Body of pancreas (tissue), 4 donors: ENCODE data around the gene NMRAL1. TPM values are rescaled to one million over a fixed set of nuclear protein-coding genes. Genes with fewer than 3 reads are reported as not detected.

Source experiments
- ATAC-seq: fragments of 150-250 bp; one replicate; pipeline ENCODE4 v1.9.1; 2016
- DNase-seq, 4 donors: peaks; one replicate each; pipeline ENCODE4 v3.0.0-alpha.2; 2019
- H3K27ac ChIP-seq, 4 donors: fragments of 200-600 bp; sonication (generic); 1 replicate in 3 of 4; 2 replicates in 1 of 4; pipeline versions ENCODE4 v1.5.1 to v1.6.1; 2016 to 2019; ENCODE audit warnings: mild to moderate bottlenecking in 1 of 4, mixed read lengths in 1 of 4, moderate library complexity in 1 of 4
- H3K27me3 ChIP-seq, 2 donors: fragments of 200-600 bp; sonication (generic); one replicate each; pipeline ENCODE4 v1.6.0; 2016; ENCODE audit warnings: mild to moderate bottlenecking in 1 of 2
- H3K36me3 ChIP-seq, 2 donors: fragments of 200-600 bp; sonication (generic); replicated peaks in 1 of 2; 2 replicates each; pipeline ENCODE4 v1.5.1; 2016; ENCODE audit warnings: low read depth in 2 of 2; ENCODE audit not compliant: insufficient read depth in 1 of 2
- H3K4me1 ChIP-seq: fragments of 200-600 bp; sonication (generic); one replicate; pipeline ENCODE4 v1.6.0; 2016
- H3K4me3 ChIP-seq, 2 donors: fragments of 200-600 bp; sonication (generic); 1 replicate in 1 of 2; 2 replicates in 1 of 2; pipeline ENCODE4 v1.5.1; 2016 to 2019
- H3K9me3 ChIP-seq, 3 donors: fragments of 200-600 bp; sonication (generic); 1 replicate in 2 of 3; 2 replicates in 1 of 3; pipeline ENCODE4 v1.5.1; 2016
- POLR2A ChIP-seq, 3 donors: fragments of 450-650 bp; IDR thresholded peaks; one replicate each; pipeline ENCODE4 v1.6.1; 2016; ENCODE audit warnings: antibody characterized with exemption in 3 of 3, mild to moderate bottlenecking in 2 of 3
- WGBS, 2 donors: methylation state at CpG; one replicate each; pipeline ENCODE4 v1.1.5; 2017; 5-methylcytosine and 5-hydroxymethylcytosine counted together
- intact Hi-C: fragments of 100-400 bp; cut with DNase I; formaldehyde crosslinking; loops from one replicate; pipeline ENCODE4 v1.15.1; 2023
- total RNA-seq, 2 donors: library from RNA; depleted of rRNA; stranded (reverse); fragments of >200 nt; gene quantifications; one replicate each; pipeline ENCODE4 v1.1.0, GENCODE V29; 2016
- TF ChIP-seq, protein P1 (sequence below), 7 experiments: fragments of 450-650 bp in 4 of 7; fragments of 200-600 bp in 3 of 7; sonication (generic) in 3 of 7; IDR thresholded peaks; one replicate each; pipeline ENCODE4 v1.5.1; 2016 to 2019; ENCODE audit warnings: antibody characterized with exemption in 7 of 7

NMRAL1 gene
- total RNA-seq, 2 donors from 2014 or later: 36.3 to 43.8 TPM

DNA sequence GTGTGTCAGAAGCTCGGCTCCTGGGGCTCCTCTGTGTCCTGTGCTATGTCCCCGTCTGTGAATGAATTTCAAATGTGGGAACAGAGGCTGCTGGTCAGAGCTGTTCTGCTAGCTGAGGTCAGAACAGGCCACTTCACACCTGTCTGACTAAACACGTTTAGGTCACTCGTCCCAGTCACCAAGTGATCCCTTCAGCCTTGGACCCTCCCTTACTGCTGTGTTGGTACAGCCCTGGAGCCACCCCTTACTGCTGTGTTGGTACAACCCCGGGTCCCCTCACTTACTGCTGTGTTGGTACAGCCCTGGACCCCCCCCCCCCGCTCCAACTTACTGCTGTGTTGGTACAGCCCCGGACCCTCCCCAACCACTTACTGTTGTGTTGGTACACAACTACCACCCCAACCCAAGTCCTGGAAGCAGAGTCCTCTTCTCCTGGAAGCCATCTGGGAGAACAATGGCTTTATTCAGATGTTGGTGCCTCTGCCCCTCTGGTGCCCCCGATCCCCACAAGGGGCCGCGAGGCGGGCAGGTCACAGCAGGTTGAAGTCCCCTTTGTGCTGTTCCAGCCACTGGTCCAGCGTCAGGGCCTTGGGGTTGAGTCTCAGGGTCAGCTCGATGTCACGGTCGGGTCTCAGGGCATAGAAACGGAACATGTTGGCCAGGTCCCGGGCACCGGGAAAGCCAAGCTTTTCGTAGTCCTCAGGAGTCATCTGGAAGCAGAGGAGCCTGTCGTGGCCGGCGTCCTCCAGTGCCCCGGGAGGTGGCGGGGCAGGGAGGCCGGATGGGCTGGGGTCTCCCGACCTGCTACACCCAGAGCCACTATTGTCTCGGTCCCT, 13.0 kb downstream of the NMRAL1 start:
- peaks cover 0 to 10% of the 10 kb centered on the region in 2 donors for H3K36me3 ChIP-seq
- ATAC-seq (no peak), DNase-seq (no peak)
- H3K4me3 ChIP-seq: no peak overlapping the region
- intact Hi-C loops: no loop called here
- TF ChIP-seq, protein P1, sequence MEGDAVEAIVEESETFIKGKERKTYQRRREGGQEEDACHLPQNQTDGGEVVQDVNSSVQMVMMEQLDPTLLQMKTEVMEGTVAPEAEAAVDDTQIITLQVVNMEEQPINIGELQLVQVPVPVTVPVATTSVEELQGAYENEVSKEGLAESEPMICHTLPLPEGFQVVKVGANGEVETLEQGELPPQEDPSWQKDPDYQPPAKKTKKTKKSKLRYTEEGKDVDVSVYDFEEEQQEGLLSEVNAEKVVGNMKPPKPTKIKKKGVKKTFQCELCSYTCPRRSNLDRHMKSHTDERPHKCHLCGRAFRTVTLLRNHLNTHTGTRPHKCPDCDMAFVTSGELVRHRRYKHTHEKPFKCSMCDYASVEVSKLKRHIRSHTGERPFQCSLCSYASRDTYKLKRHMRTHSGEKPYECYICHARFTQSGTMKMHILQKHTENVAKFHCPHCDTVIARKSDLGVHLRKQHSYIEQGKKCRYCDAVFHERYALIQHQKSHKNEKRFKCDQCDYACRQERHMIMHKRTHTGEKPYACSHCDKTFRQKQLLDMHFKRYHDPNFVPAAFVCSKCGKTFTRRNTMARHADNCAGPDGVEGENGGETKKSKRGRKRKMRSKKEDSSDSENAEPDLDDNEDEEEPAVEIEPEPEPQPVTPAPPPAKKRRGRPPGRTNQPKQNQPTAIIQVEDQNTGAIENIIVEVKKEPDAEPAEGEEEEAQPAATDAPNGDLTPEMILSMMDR (IDR thresholded peaks at IDR 0.05): no peak
- TF ChIP-seq POLR2A (IDR thresholded peaks at IDR 0.05): no peak
- 77 to 79% methylated on average over 12 to 24 of the region's 27 CpGs for WGBS, 2 donors
- H3K27ac ChIP-seq: no peak overlapping the region
- no peaks in the 10 kb centered on the region for H3K9me3 ChIP-seq
- no peaks in the 10 kb centered on the region for H3K27me3 ChIP-seq
- no peaks in the 10 kb centered on the region for H3K4me1 ChIP-seq

DNA sequence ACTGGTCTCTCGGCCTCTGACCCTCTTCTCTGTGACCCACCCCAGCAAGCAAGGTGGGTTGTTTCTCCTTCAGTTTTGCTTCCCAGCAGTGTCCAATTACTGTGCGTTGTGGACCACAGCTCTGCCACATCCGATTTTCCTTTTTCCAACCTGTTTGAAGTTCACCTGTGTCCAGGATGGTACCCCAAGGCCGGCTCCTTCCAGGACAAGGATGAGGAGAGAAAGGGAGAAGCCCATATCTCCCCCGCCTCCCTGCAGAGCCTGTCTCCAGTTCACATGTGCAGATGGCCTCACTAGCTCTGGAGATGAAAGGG, 13.5 kb downstream of the NMRAL1 start:
- 88 to 93% methylated on average over 5 of the region's 5 CpGs for WGBS, 2 donors
- intact Hi-C loops: no loop called here
- ATAC-seq (no peak), DNase-seq (no peak)
- no peaks in the 10 kb centered on the region for H3K9me3 ChIP-seq
- no peaks in the 10 kb centered on the region for H3K4me1 ChIP-seq
- no peaks in the 10 kb centered on the region for H3K27me3 ChIP-seq
- peaks cover 0 to 14% of the 10 kb centered on the region in 2 donors for H3K36me3 ChIP-seq
- H3K27ac ChIP-seq: no peak overlapping the region
- TF ChIP-seq POLR2A (IDR thresholded peaks at IDR 0.05): no peak
- TF ChIP-seq, protein P1 (IDR thresholded peaks at IDR 0.05): no peak
- H3K4me3 ChIP-seq: no peak overlapping the region

DNA sequence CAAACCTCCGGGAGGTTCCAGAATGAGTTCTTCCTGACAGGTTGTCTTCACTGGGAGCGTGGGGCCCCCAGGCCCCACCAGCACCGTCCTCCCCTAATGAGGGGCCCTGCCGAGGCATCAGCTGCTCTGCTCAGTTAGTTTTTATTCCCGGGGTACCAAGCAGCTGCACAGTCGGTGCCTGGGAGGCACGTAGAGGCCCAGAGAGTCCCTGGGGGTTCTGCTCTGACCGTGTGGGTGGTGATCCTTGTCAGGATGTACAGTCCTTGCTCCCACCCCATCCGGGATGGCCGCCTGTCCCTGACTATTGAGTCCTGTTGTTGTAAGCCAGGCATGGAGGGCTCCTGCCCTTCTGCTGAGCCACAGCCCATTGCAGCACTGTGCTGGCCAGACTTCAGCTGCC, 18.5 kb downstream of the NMRAL1 start:
- no peak for ATAC-seq

DNA sequence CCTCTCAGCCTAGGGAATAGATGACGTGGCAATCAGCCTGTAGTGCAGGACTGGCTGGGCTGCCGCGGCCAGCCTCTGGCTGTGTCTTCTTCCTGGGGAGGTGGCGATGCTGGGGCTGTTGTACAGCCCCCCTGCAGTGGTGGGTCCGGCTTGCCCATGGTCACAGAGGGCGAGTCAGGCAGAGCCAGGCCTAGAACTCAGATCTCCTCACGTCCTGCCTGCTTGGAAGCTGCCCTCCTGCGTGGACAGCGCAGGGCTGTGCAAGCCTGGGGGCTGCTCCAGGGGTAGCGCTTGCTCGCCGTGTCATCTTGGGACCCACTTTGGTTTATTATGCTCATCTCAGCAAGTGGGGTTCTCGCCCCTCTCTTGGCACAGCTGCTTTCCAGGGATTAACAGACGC, 19.3 kb downstream of the NMRAL1 start:
- intact Hi-C loops: no loop called here
- no peaks in the 10 kb centered on the region for H3K4me1 ChIP-seq
- no peaks in the 10 kb centered on the region for H3K9me3 ChIP-seq
- no peak for ATAC-seq
- peaks cover 8 to 16% of the 10 kb centered on the region in 2 donors for H3K36me3 ChIP-seq
- no peak overlapping the region for H3K4me3 ChIP-seq
- TF ChIP-seq POLR2A (IDR thresholded peaks at IDR 0.05): no peak
- TF ChIP-seq, protein P1 (IDR thresholded peaks at IDR 0.05): no peak
- H3K27ac ChIP-seq: no peak overlapping the region
- no peak for DNase-seq
- H3K27me3 ChIP-seq: no peaks in the 10 kb centered on the region
- WGBS, 2 donors: 82 to 92% methylated on average over 4 to 14 of the region's 14 CpGs

More for the DNA sequence above, 18.5 kb downstream of the NMRAL1 start:
- TF ChIP-seq, protein P1 (IDR thresholded peaks at IDR 0.05): no peak
- no peak for TF ChIP-seq POLR2A (IDR thresholded peaks at IDR 0.05)
- no peak overlapping the region for H3K4me3 ChIP-seq
- H3K27me3 ChIP-seq: no peaks in the 10 kb centered on the region
- WGBS, 2 donors: 73 to 79% methylated on average over 9 to 10 of the region's 10 CpGs
- DNase-seq: no peak
- no peaks in the 10 kb centered on the region for H3K9me3 ChIP-seq
- H3K36me3 ChIP-seq: peaks cover 0 to 13% of the 10 kb centered on the region in 2 donors
- no peaks in the 10 kb centered on the region for H3K4me1 ChIP-seq
- H3K27ac ChIP-seq: no peak overlapping the region
- intact Hi-C loops: no loop called here

DNA sequence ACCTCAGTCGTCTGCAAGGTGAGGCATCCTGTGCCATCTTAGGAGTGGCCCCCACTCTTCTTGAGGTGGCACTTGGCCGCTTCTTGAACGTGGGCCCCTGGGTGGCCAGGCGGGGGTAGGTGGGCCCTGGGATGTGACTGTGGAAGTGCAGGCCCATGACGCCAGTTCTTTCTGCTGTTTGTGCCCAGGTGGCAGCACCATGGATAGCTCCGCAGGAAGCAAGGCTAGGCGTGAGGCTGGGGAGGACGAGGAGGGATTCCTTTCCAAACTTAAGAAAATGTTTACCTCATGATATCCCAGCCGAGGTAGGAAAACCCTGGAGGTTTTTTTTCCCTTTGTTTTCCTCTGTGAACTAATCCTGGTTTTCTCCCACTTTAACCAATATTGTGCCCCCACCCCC, 19.8 kb downstream of the NMRAL1 start:
- H3K27ac ChIP-seq: no peak overlapping the region
- H3K4me3 ChIP-seq: no peak overlapping the region
- no peaks in the 10 kb centered on the region for H3K9me3 ChIP-seq
- no peaks in the 10 kb centered on the region for H3K27me3 ChIP-seq
- DNase-seq (no peak), ATAC-seq (no peak)
- H3K4me1 ChIP-seq: no peaks in the 10 kb centered on the region
- TF ChIP-seq, protein P1 (IDR thresholded peaks at IDR 0.05): no peak
- no peak for TF ChIP-seq POLR2A (IDR thresholded peaks at IDR 0.05)
- WGBS, 2 donors: 67 to 86% methylated on average over 4 to 9 of the region's 9 CpGs
- peaks cover 12 to 20% of the 10 kb centered on the region in 2 donors for H3K36me3 ChIP-seq
- intact Hi-C loops: no loop called here
